Stimulated activated CD4-positive, alpha-beta T cell treated with anti-CD3 and anti-CD28 coated beads, Interleukin-2, amount 100 ng/mL, for 4 hours (primary cell): ENCODE data around the gene MTHFD2L.
"Not testable (repeated sequence)": the region's sequence is repeated elsewhere in the genome, so short reads cannot be mapped to it uniquely, and the experiment has no call there.

Experiments
- DNase-seq: peaks from one replicate; pipeline ENCODE4 v3.0.0-alpha.2; 2020; ENCODE audit warnings: low read depth

The MTHFD2L gene

DNA sequence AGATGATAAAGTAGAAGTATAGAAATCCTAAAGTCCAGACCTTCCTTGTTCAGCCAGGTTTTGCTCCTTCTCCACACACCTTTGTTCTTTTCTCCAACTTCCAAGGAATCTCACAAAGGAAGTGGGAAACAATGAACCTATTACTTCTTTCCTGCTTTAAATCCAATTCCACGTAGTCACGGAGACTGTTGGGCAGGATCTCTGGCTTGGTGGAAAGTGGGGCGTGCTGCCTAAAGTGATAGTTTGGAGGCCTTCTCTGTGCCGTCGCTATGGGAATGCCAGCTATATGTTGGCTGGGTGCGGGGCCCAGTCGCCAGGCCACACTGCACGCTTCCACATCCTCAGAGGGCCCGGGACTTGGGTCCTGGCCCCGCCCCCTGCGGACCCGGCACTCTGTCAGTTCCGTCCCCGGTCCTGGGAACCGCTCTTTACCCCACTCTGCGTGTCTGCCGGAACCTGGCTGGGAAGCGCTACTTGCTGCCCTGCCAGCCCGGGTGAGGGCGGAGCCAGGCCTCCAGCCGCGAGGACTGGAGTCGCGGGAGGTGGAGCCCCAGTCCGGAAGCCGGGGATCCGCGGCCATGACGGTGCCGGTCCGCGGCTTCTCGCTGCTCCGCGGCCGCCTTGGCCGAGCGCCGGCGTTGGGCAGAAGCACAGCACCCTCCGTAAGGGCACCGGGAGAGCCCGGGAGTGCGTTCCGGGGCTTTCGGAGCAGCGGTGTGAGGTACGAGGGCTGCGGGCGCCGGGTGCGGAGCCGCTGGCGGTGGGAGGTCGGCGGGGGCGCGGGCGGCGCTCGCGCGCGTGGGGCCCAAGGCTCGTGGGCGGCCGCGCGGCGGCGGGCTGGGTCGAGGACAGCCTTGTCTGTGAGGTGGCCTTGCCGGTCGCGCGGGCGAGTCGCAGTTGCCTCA is at the start of gene MTHFD2L:
MTHFD2L (plus strand) TSS at position 558 of the 905 bp plus-strand sequence; CDS start at position 579, 21 bp downstream.
- DNase-seq, result peak; percentile 72

DNA sequence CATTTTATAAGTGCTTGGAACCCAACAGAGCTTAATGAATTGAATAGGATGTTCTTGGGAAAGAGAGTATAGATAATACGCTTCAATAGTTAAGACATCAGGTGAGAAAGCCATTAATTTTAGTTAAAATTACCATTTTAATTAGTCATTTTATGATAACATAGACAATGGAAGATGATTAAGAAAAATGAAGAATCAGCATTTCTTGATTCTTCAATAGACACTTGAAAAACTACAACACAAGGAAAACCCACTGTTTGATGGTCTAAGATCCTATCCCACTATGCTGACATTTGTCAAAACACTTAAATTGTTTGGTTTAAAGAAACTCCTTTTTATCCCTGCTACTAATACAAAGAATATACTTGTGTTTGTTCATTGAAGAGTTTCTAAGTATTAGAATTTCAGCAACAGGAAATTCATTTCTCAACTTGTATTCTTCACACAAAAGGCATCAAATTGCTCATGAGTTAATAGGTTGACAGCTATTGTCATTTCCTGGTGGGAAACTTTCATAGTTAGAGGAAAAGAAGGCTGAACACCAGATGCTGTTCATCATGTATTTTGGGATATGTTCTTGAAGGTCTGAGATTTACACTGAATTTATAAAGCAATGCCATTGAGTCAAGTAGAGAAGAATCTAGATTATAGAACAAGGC is 49.3 kb upstream of the MTHFD2L start:
- DNase-seq, result no peak

DNA sequence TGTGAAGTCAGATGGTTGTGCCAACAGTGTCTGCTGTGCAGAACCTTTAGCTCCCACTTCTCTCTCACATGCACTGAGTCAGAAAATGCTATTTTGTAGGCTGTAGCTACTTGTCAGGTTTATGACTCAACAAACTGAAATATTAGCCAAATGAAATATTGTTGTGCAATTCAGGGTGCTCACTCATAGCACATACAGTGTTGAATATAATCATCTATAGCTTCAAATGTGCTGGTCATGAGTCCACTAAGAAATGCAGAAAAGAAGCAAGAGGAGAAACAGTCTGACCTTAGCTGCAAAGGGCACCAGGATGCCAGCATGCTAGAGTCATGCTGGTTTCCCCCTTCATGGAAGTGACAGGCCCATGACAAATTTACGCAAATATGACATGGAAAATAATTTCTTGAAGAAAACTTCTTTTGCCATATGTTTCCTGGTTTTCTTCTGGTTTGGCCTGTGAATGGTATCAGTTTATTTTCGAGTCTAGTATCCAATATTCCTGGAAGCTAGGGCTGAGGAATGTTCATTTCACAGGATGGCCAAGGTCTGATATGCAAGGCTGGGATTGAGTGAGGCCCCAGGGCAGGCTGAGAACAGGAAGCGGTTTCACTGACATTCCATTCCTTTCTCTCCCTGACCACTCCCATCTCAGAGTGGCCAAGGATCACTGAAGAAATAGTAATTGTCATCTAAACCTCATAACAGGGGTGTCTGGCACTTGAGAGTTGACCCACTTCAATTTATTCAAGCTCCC is 48.6 kb upstream of the MTHFD2L start:
- DNase-seq, result no peak

DNA sequence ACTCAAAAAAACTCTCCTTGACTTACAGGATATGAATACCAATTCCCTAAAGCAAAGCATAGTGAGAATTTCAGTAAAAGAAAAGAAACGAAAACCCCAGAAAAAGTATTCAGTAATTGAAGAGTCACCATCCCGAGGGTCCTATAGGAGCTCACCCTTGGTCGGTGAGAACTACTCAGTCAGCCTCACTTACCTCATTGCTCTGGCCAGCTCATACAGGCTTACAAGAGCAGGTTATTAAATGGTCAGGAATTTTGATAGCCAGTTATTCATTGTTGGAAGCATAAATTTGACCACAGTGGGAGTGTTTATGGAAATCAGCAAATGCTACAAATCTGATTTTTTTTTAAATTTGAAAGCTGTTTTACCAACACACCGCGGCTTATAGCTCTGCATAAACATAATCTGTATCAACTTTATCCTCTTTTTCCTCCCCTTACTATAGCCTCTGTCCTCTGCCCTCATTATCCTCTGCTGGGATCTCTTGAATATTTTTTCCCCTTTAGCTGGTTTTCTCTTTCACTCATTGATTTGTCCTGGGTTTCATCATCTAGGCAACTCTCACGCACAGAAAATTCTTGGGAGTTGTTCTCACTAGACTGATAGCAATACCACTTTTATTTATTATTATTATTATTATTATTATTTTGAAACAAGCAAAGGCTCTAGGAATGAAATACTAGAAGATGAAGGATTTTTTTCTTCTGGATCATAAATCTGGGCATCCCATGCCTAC is 47.9 kb upstream of the MTHFD2L start:
- DNase-seq, result no peak

DNA sequence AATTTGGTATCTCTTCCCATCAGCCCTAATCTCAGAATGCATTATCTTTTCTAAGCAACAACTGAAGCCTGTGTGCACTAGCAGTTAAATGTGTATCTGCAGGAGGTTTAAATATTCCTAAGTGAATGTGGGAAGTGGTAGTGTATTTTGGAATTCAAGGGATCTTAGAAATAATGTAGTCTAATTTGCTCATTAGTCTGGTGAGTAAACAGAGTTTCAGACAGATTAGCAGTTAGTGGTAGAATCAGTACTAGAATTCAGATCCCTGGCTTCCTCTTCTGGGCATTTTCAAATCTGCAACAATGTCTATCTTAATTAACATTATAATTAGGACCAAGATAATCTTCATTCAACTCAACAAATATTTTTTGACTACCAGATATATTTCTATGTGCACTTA is 47.2 kb upstream of the MTHFD2L start:
- DNase-seq, result no peak

DNA sequence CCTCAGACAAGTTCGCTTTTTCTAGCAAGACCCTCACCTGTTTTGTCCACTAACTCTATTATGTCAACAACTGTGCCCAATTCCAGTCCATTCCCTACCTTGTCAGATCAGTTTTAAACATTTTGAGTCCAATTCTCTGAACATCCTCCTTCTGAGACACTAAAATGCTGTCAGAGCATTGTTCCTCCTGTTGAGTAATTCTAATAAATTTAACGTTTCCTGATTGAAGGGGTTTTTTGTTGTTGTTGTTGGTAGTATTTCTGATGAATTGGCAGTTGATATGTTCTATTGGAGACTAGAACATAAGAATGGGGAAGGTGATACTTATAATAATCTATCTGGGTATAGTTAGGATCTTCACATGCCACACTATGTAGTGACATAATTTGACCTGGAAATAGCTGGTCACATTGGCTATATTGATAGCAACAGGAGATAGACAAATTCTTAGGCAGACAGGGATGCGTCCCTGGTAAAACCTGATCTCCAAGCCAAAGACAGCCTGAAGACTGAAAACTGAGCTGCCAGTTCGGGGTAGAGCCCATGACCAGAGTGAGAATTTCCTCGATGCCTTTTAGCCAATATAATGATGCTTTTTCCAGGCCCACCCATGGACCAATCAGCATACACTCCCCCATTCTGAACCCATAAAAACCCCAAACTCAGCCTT is 46.5 kb upstream of the MTHFD2L start:
- no peak for DNase-seq

DNA sequence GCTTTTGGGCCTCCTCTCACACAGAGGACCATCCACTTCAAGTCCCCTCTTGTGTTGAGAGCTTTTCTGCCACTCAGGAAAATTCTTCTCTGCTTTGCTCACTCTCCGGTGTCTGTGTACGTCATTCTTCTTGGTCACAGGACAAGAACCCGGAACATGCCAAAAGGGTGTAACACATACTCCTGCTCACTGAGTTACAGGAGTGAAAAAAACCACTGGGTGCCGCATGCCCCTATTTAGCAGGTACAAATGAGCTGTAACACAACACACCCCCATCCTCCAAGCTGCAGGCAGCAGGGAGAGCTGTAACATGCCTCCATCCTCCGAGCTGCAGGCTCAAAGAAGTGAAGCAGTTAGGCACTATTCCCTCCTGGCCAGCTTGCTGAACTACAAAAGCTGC is 45.9 kb upstream of the MTHFD2L start:
- DNase-seq, result no peak

DNA sequence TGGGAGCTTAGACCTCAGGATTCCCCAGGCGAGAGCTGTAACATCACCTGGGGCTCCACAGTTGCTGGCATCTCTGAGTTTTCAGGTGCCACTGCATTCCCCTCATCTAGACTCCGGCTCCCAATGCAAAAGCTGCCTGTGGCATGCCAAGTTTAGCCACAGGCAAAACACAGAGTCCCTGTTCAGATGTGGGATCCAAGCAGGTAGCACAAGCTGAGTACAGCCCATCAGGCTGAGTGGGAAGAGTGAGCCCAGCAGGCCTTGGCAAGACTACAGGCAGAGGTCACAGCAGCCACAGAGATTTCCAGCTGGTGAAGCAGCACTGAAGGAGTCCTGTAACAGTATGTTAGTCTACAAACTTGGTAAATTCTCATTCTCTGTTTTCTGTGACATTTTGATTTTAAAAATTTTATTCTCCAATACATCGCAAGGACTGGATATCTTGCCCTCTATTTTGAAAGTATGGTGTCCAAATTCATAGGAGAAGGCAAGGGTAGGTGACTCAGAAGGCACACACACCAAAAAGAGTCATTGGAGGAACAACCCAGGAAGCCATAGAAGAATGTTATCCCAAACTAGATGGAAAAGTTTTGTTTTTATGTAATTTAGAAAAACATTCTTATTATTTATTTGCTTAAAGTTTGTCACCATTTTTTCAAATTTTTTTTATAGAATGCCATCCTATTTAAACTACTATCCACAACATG is 45.4 kb upstream of the MTHFD2L start:
- DNase-seq, result no peak

DNA sequence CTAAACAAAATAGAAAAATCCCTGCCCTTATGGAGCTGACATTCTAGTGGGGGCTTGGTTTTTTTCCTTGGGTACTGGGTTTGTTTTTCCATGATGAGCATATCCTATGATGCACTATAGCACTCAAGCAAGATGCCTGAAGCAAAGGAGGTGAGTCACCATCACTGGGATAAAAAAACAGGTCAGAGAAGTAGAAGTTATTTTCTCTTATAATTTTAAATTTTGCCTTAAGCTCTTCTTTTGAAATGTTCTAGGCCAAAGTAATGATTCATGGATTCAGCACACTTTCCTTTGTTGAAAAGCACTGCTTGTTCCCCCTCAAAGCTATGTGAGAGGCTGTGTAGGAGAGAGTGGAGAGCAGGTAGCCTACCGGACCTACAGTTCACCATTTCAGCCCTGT is 43.7 kb upstream of the MTHFD2L start:
- DNase-seq, result no peak

DNA sequence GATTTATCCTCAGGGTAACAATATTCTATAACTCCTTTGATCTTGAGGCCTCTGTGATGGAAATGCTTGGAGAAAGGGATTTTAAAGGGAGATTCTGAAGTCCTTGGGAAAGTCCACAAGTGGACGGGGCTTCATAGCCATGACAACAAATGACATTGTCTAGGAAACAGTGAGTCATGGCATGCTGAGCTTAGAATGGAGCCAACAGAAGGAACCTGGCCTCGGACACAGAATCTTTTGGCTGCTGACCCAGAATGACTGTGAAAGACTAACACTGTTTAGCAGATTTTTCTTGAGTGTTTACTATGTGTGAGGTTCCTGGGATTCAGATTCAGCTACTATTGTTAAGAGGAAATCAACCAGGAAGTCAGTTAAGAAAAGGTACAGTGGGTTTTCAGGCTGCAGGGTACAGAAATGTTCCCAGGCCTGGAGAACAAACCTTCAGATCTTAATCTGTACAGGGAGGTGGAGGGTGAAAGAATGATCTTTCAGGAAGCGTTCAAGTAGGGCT is 40.8 kb upstream of the MTHFD2L start:
- no peak for DNase-seq

DNA sequence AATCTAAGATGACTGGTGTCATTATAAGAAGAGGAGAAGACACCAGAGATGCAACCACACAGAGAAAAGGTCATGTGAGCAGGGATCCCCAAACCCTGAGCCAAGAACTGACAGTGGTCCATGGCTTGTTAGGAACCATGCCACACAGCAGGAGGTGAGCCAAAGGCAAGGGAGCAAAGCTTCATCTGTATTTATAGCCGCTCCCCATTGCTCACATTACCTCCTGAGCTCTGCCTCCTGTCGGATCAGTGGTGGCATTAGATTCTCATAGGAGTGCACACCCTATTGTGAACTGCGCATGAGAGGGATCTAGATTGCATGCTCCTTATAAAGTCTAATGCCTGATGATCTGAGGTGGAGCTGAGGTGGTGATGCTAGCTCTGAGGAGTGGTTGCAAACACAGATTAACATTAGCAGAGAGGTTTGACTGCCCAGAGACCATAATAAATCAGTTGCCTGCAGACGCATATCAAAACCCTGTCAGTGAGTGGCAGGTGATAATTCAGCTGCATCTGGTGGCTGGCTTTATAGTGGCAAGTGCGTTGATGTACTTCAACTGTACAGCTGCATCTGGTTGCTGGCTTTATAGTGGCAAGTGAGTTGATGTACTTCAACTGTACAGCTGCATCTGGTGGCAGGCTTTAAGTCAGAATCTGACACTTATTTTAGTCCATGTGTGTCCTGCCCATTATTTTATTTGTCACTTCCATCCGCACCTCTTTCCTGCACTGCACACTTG is 39.1 kb upstream of the MTHFD2L start:
- DNase-seq, result no peak

DNA sequence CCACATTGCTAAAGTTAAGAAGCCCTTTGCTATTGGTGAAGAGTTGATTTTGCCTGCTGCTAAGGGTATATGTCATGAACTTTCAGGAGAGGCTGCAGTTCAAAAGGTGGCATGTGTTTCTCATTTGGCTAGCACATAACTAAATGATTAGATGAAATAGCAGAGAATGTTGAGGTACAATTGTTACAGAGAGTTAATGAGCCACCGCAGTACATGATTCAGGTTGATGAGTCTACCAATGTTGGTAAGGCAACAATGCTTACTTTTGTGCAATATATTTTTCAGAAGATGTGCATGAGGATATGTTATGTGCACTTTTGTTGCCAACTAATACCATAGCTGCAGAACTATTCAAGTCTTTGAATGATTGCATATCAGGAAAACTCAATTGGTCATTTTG is 37.8 kb upstream of the MTHFD2L start:
- DNase-seq, result no peak

DNA sequence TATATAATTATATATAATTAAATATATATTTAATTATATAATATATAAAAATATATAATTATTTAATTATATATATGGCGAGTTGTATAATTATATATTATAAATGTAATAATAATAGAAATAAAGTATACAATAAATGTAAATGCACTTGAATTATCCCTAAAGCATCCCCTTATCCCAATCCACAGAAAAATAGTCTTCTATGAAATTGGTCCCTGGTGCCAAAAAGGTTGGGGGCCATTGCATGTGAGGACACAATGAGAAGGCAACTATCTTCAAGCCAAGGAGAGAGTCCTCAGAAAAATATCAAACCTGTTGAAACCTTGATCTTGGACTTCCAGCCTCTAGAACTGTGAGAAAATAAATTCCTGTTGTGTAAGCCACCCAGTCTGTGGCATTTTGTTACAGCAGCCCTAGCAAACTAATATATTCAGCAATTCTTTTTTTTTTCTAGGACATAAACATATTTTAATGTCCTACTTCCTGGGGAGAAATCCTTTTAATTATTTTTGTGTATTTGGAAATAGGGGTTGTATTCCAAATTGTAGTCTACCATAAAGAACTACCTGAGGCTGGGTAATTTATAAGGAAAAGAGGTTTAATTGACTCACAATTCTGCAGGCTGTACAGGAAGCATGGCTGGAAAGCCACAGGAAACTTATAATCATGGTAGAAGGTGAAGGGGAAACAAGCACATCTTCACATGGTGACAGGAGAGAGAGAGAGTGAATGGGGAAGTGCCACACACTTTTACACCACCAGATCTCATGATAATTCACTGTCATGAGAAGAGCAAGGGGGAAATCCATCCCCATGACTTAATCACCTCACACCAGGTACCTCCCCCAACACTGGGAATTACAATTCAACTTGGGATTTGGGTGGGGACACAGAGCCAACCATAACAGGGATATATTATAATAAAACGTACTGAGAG is 36.0 kb upstream of the MTHFD2L start:
- no peak for DNase-seq

DNA sequence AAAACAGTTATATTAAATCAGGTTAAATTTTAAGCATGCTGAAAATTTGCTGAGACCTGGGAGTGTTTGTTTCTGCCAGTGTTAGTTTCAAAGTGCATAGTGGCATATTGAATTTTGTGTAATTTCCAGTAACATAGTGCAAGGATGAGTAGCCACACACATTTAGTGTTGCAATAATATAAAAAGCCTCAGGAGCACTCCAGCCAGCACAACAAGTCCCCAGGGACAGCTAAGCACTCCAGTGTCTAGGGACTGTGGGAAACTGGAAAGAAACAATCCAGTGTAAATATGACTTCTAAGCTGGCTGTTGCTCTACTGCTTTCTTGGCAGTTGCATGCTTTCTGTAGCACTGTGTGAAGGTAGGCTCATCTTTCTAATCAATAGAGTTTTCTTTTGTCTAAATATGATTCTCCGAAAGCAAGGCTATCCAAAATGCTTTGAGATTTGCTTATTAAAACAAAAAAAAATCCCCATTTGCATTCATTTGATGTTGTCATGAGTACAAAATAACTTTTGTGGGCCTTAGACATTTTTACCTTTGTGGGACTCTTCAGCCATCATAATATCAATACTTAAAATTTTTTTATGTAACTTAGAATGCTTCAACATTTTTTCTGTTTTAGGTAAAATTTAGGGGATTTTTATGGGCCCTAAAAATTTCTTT is 34.7 kb upstream of the MTHFD2L start:
- no peak for DNase-seq

DNA sequence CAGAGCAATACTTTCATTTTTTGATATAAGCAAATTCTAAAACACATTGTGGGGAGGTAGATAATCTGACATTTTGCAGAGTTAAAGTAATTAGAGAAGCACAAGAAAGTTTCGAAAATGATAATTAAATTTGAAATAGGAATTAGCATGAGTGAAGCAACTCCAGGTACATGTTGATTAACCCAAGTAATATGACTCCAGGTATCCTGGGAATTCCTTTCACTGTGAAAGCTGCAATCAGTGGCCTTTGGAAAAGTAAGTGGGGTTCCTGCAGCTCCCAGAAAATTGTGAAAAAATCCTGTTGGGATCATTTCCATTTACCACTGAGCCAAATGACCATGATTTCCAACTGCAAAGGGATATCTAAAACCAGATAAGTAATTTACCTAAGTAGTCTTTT is 32.9 kb upstream of the MTHFD2L start:
- no peak for DNase-seq

DNA sequence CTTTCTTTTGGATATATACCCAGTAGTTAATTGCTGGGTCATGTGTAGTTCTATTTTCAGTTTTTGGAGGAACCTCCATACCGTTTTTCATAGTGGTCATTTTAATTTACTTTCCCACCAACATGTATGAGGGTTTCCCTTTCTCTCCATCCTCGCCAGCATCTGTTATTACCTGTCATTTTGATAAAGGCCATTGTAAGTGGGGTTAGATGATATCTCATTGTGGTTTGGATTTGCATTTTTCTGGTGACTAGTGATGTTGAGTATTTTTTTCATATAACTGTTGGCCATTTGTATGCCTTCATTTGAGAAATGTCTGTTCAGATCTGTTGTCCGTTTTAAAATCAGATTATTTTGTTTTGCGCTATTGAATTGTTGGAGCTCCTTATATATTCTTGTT is 30.2 kb upstream of the MTHFD2L start:
- no peak for DNase-seq

DNA sequence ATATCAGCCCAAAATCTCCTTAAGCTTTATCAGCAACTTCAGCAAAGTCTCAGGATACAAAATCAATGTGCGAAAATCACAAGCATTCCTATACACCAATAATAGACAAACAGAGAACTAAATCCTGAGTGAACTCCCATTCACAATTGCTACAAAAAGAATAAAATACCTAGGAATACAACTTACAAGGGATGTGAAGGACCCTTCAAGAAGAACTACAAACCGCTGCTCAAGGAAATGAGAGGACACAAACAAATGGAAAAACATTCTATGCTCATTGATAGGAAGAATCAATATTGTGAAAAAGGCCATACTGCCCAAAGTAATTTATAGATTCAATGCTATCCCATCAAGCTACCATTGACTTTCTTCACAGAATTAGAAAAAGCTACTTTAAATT is 27.1 kb upstream of the MTHFD2L start:
- not testable (repeated sequence) for DNase-seq

DNA sequence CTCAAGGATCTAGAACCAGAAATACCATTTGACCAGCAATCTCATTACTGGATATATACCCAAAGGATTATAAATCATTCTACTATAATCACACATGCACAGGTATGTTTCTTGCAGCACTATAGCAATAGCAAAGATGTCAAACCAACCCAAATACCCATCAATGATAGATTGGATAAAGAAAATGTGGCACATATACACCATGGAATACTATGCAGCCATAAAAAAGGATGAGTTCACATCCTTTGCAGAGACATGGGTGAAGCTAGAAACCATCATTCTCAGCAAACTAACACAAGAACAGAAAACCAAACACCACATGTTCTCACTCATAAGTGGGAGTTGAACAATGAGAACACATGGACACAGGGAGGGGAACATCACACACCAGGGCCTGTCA is 25.7 kb upstream of the MTHFD2L start:
- DNase-seq, result not testable (repeated sequence)
